T-cell (primary cell): ENCODE data around the gene ATP13A5. TPM values are rescaled to one million over a fixed set of nuclear protein-coding genes. Genes with fewer than 3 reads are reported as not detected.

ENCODE experiments used
- ATAC-seq, 4 experiments: fragments of 200-7000 bp in 3 of 4; fragments of 150-1000 bp in 1 of 4; cut with Tn5 transposase; replicated peaks in 1 of 4; 1 replicate in 3 of 4; 2 replicates in 1 of 4; pipeline ENCODE4 v1.10.0; 2021; ENCODE audit warnings: moderate library complexity in 3 of 4, mild to moderate bottlenecking in 2 of 4, moderate number of reproducible peaks in 1 of 4
- CTCF ChIA-PET, 2 donors: fragments of 300-600 bp; sonication (Branson Sonifier 250); formaldehyde crosslinking; loops; one replicate each; lab custom pipeline; 2022; ENCODE audit warnings: antibody characterized with exemption in 2 of 2; lab: Charles Lee
- POLR2A ChIA-PET, 2 donors: fragments of 300-600 bp; sonication (Branson Sonifier 250); formaldehyde crosslinking; loops; one replicate each; lab custom pipeline; 2022; ENCODE audit warnings: antibody characterized with exemption in 2 of 2; lab: Charles Lee
- DNase-seq, 35 experiments: peaks; one replicate each; pipeline versions ENCODE4 v3.0.0 to v3.0.0-alpha.2; 2013 to 2023
- H3K27ac ChIP-seq: one replicate; pipeline ENCODE4 v1.5.1; 2013; ENCODE audit warnings: low read length
- H3K27me3 ChIP-seq, 2 experiments: replicated peaks in 1 of 2; 1 replicate in 1 of 2; 2 replicates in 1 of 2; pipeline versions ENCODE4 v1.6.1 to v1.7.0; 2013; ENCODE audit warnings: low read length in 1 of 2, mixed read lengths in 1 of 2; ENCODE audit not compliant: control insufficient read depth in 2 of 2, insufficient read depth in 2 of 2; ENCODE audit errors: extremely low read depth in 1 of 2
- H3K36me3 ChIP-seq, 2 donors: 1 replicate in 1 of 2; 2 replicates in 1 of 2; pipeline versions ENCODE4 v1.6.1 to v1.7.0; 2013; ENCODE audit warnings: low read length in 1 of 2; ENCODE audit not compliant: control insufficient read depth in 2 of 2, insufficient read depth in 1 of 2; ENCODE audit errors: extremely low read depth in 1 of 2
- H3K4me1 ChIP-seq, 2 experiments: 1 replicate in 1 of 2; 2 replicates in 1 of 2; pipeline versions ENCODE4 v1.6.1 to v1.7.0; 2013; ENCODE audit warnings: low read length in 2 of 2, mixed read lengths in 1 of 2; ENCODE audit not compliant: insufficient read depth in 2 of 2, control insufficient read depth in 1 of 2; ENCODE audit errors: extremely low read depth in 1 of 2
- H3K4me3 ChIP-seq, 2 donors: 1 replicate in 1 of 2; 2 replicates in 1 of 2; pipeline versions ENCODE4 v1.5.1 to v1.7.0; 2013; ENCODE audit warnings: mild to moderate bottlenecking in 2 of 2, low read length in 1 of 2, moderate library complexity in 1 of 2; ENCODE audit not compliant: control insufficient read depth in 1 of 2; ENCODE audit errors: extremely low read depth in 1 of 2
- H3K9me3 ChIP-seq: 2 replicates; pipeline ENCODE4 v1.7.0; 2013
- H3K27ac Mint-ChIP-seq, 2 donors: one replicate each; pipeline ENCODE4 v1.8.0; 2020 to 2021; ENCODE audit warnings: mild to moderate bottlenecking in 2 of 2, mixed read lengths in 2 of 2
- H3K27me3 Mint-ChIP-seq, 2 donors: one replicate each; pipeline ENCODE4 v1.8.0; 2021 to 2022; ENCODE audit warnings: mixed read lengths in 2 of 2
- H3K36me3 Mint-ChIP-seq: one replicate; pipeline ENCODE4 v1.8.0; 2021; ENCODE audit warnings: mixed read lengths
- H3K4me1 Mint-ChIP-seq, 3 donors: one replicate each; pipeline ENCODE4 v1.8.0; 2020 to 2022; ENCODE audit warnings: mixed read lengths in 3 of 3, mild to moderate bottlenecking in 1 of 3
- H3K4me3 Mint-ChIP-seq, 3 donors: one replicate each; pipeline ENCODE4 v1.8.0; 2020 to 2022; ENCODE audit warnings: mild to moderate bottlenecking in 3 of 3, mixed read lengths in 3 of 3, moderate library complexity in 3 of 3
- H3K9me3 Mint-ChIP-seq, 3 donors: one replicate each; pipeline ENCODE4 v1.8.0; 2020 to 2022; ENCODE audit warnings: mixed read lengths in 3 of 3
- WGBS: methylation state at CpG from one replicate; pipeline ENCODE4 v1.1.5; 2013; ENCODE audit warnings: missing lambda C conversion rate; ENCODE audit not compliant: insufficient coverage; 5-methylcytosine and 5-hydroxymethylcytosine counted together
- total RNA-seq, 35 experiments: library from RNA in 6 of 35; stranded (reverse) in 6 of 35; fragments of 120-200 nt in 1 of 35; gene quantifications; one replicate each; pipeline versions ENCODE4 v1.2.1 to v1.2.4 and lab custom pipeline; 2013 to 2026

ATP13A5 gene
- total RNA-seq, 5 donors from 2014 or later (not counting 1 experiment from before 2014, with no cell fraction given), result not detected

DNA sequence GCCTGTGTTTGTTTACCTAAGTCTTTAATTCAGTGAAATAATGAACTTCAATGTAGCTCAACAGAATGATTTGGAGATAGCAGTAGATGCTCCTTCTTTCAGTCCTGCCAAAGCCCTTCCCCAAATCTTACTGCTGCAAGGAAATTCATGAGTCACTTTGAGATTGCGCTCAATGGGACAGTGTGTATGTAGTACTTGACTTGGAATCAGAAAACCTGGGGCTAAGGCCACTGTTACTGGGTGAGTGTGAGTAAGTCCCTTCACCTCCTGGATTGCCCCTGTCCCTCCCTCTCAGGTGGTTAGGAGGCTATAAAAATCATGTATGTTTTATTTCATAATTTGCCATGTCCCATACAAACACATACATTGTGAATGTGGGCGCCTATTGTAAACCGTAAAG is 29.9 kb downstream of the ATP13A5 start:
- POLR2A ChIA-PET, result interaction anchor here in 1 of 2 donors (0.5 kb wide), 1 partner anchor 22 kb away, joined by 4 read pairs; no protein-coding TSS in a partner anchor
- CTCF ChIA-PET, result no interaction called here
- no peak overlapping the region for H3K27ac ChIP-seq
- no peaks in the 10 kb centered on the region for H3K4me1 ChIP-seq
- Mint-ChIP-seq H3K4me3 (no peak overlapping the region), H3K27ac (no peak overlapping the region), H3K4me1 (no peaks in the 10 kb centered on the region), H3K9me3 (peaks cover 0 to 3% (median 0%) of the 10 kb centered on the region in 3 donors), H3K36me3 (no peaks in the 10 kb centered on the region), H3K27me3 (peaks cover 3 to 15% of the 10 kb centered on the region in 2 donors)
- peaks cover 0 to 4% of the 10 kb centered on the region in 2 experiments for H3K27me3 ChIP-seq
- no peak overlapping the region for H3K4me3 ChIP-seq
- ATAC-seq (no peak), DNase-seq (no peak)
- WGBS, result no CpG with 5 or more reads among the region's 3 CpGs
- H3K36me3 ChIP-seq, result no peaks in the 10 kb centered on the region
- H3K9me3 ChIP-seq, result no peaks in the 10 kb centered on the region

DNA sequence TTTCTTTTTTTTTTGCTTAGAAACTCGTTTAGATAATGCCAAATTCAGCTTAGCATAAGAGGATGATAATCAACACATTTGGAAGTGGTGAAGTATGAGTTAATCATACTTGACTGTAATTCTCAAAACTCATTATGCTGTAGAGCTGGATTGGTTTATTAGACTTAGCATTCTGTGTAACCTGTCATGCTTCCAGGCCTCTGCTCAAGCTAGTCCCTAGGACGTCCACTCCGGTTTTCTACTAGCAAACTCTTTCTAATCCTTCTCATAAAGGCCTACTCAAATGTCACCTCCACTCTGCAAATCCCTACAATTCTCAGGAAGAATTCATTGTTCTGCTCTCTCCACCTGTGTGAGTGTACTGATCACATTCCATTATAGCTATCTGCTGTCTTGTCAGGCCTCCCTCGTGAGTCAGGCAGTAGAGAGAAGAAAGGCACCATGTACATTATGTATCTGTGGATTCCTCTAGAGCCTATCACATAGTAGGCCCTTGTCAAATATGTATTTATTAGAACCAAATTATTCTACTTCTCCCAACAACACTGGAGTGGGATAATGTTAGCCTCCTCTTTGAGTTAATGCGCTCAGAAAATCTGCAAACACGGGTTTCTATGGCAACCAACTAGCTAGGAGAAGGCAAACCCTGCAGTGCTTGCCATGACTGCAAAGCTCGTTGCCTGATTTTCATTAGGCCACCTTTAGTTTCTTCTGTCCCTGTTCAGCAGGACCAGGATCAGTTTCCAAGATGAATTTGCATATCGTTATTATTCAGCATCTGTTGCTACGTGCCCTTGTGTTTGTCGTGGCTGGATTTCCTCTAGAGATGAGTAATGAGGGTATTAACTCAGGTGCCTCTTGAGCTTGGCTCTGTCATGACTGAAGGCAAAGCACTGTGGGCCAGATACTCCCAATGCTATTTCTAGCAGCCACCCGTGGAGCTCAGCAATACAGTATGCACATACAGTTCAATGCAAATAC is 30.7 kb downstream of the ATP13A5 start:
- no peaks in the 10 kb centered on the region for H3K4me1 ChIP-seq
- Mint-ChIP-seq H3K4me3 (no peak overlapping the region), H3K27ac (no peak overlapping the region), H3K9me3 (no peaks in the 10 kb centered on the region), H3K4me1 (no peaks in the 10 kb centered on the region), H3K36me3 (no peaks in the 10 kb centered on the region), H3K27me3 (peaks cover under 1 to 15% of the 10 kb centered on the region in 2 donors)
- POLR2A ChIA-PET, result no interaction called here
- DNase-seq, result no peak
- 29% methylated on average over 6 of the region's 11 CpGs for WGBS
- ATAC-seq, result no peak
- no peak overlapping the region for H3K4me3 ChIP-seq
- no peaks in the 10 kb centered on the region for H3K36me3 ChIP-seq
- no peaks in the 10 kb centered on the region for H3K9me3 ChIP-seq
- H3K27ac ChIP-seq, result no peak overlapping the region
- peaks cover 0 to 4% of the 10 kb centered on the region in 2 experiments for H3K27me3 ChIP-seq
- CTCF ChIA-PET, result no interaction called here

DNA sequence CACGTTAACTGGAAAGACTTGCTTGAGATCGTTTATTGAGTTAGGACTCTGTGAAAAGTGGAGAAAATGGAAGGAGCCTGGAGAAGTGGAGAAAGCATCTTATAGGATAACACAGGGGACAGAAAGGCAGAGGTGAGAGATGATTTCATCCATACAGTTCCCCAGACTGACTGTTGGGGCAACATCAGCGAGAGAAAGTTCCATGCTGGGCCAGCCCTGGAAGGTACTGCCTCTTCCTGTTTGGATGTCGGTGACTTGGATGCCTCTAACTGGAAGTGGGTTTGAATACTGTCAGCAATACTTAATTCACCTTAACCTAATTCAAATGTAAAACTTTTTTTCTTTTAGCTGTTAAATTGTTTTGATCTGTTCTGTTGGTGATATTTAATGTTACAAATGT is 32.3 kb downstream of the ATP13A5 start:
- ATAC-seq, result no peak
- POLR2A ChIA-PET, result no interaction called here
- Histone ChIP-seq H3K27ac (no peak overlapping the region), H3K9me3 (no peaks in the 10 kb centered on the region), H3K4me3 (no peak overlapping the region), H3K4me1 (no peaks in the 10 kb centered on the region), H3K36me3 (no peaks in the 10 kb centered on the region), H3K27me3 (peaks cover 0 to 4% of the 10 kb centered on the region in 2 experiments)
- DNase-seq, result no peak
- Mint-ChIP-seq H3K36me3 (no peaks in the 10 kb centered on the region), H3K27ac (no peak overlapping the region), H3K27me3 (peaks cover 0 to 15% of the 10 kb centered on the region in 2 donors), H3K4me1 (no peaks in the 10 kb centered on the region), H3K4me3 (no peak overlapping the region), H3K9me3 (no peaks in the 10 kb centered on the region)
- 86% methylated on average over 2 of the region's 4 CpGs for WGBS
- CTCF ChIA-PET, result no interaction called here

DNA sequence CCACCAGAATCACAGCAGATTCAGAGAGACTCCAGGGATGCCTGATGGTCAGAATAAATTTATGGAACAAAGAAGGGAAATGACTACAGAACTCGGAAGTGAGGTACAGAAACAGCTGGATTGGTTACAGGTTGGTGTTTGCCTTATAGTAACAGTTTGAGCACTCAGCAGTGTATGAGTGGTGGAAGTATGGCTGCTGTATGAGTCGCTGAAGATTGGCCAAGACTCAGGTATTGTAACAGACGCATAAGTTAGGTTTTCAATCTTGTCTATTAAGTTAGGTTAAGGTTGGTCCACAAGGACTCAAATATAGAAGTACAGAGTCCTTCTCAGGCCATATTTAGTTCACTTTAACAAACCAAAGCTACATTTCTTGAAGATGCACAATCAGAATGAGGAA is 33.1 kb downstream of the ATP13A5 start:
- ATAC-seq (no peak), DNase-seq (no peak)
- H3K9me3 ChIP-seq, result no peaks in the 10 kb centered on the region
- Mint-ChIP-seq H3K36me3 (no peaks in the 10 kb centered on the region), H3K27me3 (peaks cover 0 to 18% of the 10 kb centered on the region in 2 donors), H3K4me1 (no peaks in the 10 kb centered on the region), H3K4me3 (no peak overlapping the region), H3K27ac (no peak overlapping the region), H3K9me3 (no peaks in the 10 kb centered on the region)
- no peaks in the 10 kb centered on the region for H3K36me3 ChIP-seq
- POLR2A ChIA-PET, result no interaction called here
- H3K27ac ChIP-seq, result no peak overlapping the region
- 51% methylated on average over 2 of the region's 3 CpGs for WGBS
- H3K4me1 ChIP-seq, result no peaks in the 10 kb centered on the region
- H3K27me3 ChIP-seq, result peaks cover 0 to 4% of the 10 kb centered on the region in 2 experiments
- CTCF ChIA-PET, result no interaction called here
- H3K4me3 ChIP-seq, result no peak overlapping the region

DNA sequence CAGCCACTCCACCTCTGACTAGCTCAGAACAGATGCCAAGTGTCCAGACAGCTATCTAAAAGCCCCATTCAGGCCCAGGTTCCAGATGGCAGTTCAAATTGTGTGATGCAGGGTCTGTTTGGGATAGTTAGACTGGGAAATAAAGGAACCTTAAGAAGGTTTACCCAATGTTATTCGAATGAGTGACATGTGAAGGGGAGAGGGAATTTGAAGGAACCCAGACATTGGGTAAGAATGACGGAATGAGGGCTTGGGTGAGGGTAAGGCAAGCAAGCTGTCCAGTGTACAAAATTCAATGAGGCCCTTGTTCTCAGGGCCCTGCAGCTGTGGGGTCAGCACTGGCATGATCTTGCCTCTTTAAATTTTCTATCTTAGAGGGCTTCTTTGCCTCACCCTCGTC is 34.1 kb downstream of the ATP13A5 start:
- no peak overlapping the region for H3K27ac ChIP-seq
- CTCF ChIA-PET, result no interaction called here
- DNase-seq (no peak), ATAC-seq (no peak)
- Mint-ChIP-seq H3K27me3 (peaks cover 3 to 23% of the 10 kb centered on the region in 2 donors), H3K4me1 (no peaks in the 10 kb centered on the region), H3K9me3 (no peaks in the 10 kb centered on the region), H3K27ac (no peak overlapping the region), H3K4me3 (no peak overlapping the region), H3K36me3 (no peaks in the 10 kb centered on the region)
- no peaks in the 10 kb centered on the region for H3K9me3 ChIP-seq
- no peaks in the 10 kb centered on the region for H3K36me3 ChIP-seq
- H3K4me3 ChIP-seq, result no peak overlapping the region
- H3K4me1 ChIP-seq, result no peaks in the 10 kb centered on the region
- POLR2A ChIA-PET, result no interaction called here
- peaks cover 0 to 4% of the 10 kb centered on the region in 2 experiments for H3K27me3 ChIP-seq
- WGBS, result 43% methylated on average over 2 of the region's 3 CpGs

DNA sequence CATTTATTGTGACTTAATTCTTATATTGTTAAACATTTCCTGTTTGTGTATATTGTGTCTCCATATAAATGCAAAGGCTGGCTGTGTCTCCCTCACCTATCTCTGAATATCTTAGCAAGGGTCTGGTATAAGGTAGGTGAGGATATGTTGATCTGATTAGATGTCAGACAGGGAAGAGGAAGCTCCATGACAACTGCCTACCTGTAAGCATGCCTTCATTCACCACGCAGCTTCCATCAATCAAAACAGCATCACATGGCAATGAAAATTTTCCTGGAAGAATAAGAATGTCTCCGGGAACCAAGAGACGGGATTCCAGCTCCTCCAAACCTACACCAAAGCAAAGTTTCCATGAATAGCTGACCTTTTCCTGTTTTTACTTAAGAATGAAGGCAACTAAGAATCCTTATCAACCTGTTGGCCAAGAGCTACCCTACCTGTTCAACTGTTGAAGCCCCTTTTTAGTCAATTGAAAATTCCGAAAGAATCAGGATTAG is 34.8 kb downstream of the ATP13A5 start:
- Mint-ChIP-seq H3K9me3 (no peaks in the 10 kb centered on the region), H3K4me1 (no peaks in the 10 kb centered on the region), H3K36me3 (no peaks in the 10 kb centered on the region), H3K27ac (no peak overlapping the region), H3K27me3 (peaks cover 3 to 19% of the 10 kb centered on the region in 2 donors), H3K4me3 (no peak overlapping the region)
- CTCF ChIA-PET, result no interaction called here
- H3K36me3 ChIP-seq, result no peaks in the 10 kb centered on the region
- no peak for DNase-seq
- POLR2A ChIA-PET, result no interaction called here
- no peak overlapping the region for H3K27ac ChIP-seq
- no peak for ATAC-seq
- H3K4me3 ChIP-seq, result no peak overlapping the region
- no peaks in the 10 kb centered on the region for H3K4me1 ChIP-seq
- 100% methylated on average over 1 of the region's 4 CpGs for WGBS
- H3K9me3 ChIP-seq, result no peaks in the 10 kb centered on the region
- peaks cover 0 to 4% of the 10 kb centered on the region in 2 experiments for H3K27me3 ChIP-seq
